GM12865 (cell line): ENCODE data around the gene TPX2.
"Not testable (repeated sequence)": the region's sequence is repeated elsewhere in the genome, so short reads cannot be mapped to it uniquely, and the experiment has no call there.

Experiments used
- DNase-seq: peaks from one replicate; pipeline ENCODE4 v3.0.0; 2010; ENCODE audit warnings: low read depth
- H3K4me3 ChIP-seq: 2 replicates; pipeline ENCODE4 v1.5.1; 2011; ENCODE audit warnings: mild to moderate bottlenecking, low read depth, low read length, control low read depth
- TF ChIP-seq, protein P1 (sequence below): IDR thresholded peaks from 2 replicates; pipeline ENCODE4 v1.5.1; 2011; ENCODE audit warnings: low read length, control low read depth, low read depth, inconsistent platforms; ENCODE audit not compliant: insufficient read depth; ENCODE audit errors: missing control alignments

The TPX2 gene

DNA sequence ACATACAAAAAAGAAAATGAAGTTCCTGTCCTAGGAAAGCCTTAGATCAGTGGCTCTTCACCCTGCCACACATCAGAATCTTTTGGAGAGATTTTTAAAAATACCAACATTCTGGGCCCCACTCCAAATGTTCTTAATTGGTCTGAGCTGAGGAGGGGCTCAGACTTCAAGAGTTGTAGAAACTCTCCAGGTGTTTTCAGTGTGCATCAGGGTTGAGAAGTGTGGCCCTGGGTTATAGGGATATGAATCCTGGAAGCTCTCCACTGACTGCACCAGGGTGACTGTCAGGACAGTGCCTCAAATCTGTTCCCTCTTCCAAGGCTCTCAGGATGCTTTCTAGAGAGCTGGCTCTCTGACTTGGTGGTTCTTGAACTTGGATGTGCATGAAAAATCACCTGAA lies 74.5 kb downstream of the TPX2 start:
- DNase-seq, result no peak
- H3K4me3 ChIP-seq, result no peak overlapping the region
- TF ChIP-seq, protein P1, sequence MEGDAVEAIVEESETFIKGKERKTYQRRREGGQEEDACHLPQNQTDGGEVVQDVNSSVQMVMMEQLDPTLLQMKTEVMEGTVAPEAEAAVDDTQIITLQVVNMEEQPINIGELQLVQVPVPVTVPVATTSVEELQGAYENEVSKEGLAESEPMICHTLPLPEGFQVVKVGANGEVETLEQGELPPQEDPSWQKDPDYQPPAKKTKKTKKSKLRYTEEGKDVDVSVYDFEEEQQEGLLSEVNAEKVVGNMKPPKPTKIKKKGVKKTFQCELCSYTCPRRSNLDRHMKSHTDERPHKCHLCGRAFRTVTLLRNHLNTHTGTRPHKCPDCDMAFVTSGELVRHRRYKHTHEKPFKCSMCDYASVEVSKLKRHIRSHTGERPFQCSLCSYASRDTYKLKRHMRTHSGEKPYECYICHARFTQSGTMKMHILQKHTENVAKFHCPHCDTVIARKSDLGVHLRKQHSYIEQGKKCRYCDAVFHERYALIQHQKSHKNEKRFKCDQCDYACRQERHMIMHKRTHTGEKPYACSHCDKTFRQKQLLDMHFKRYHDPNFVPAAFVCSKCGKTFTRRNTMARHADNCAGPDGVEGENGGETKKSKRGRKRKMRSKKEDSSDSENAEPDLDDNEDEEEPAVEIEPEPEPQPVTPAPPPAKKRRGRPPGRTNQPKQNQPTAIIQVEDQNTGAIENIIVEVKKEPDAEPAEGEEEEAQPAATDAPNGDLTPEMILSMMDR, result no peak

DNA sequence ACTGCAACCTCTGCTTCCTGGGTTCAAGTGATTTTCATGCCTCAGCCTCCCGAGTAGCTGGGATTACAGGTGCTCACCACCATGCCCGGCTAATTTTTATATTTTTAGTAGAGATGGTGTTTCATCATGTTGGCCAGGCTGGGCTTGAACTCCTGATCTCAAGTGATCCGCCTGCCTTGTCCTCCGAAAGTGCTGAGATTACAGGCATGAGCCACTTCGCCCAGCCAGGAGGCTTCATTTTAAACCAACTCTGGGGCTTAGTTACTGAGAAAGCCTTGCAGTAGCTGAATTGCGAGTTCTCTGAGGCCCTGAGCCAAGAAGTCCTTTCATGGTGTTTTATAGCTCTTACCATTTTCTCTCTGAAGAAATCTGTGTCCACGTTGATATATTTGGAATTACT lies 75.1 kb downstream of the TPX2 start:
- H3K4me3 ChIP-seq, DNase-seq: not testable (repeated sequence)

DNA sequence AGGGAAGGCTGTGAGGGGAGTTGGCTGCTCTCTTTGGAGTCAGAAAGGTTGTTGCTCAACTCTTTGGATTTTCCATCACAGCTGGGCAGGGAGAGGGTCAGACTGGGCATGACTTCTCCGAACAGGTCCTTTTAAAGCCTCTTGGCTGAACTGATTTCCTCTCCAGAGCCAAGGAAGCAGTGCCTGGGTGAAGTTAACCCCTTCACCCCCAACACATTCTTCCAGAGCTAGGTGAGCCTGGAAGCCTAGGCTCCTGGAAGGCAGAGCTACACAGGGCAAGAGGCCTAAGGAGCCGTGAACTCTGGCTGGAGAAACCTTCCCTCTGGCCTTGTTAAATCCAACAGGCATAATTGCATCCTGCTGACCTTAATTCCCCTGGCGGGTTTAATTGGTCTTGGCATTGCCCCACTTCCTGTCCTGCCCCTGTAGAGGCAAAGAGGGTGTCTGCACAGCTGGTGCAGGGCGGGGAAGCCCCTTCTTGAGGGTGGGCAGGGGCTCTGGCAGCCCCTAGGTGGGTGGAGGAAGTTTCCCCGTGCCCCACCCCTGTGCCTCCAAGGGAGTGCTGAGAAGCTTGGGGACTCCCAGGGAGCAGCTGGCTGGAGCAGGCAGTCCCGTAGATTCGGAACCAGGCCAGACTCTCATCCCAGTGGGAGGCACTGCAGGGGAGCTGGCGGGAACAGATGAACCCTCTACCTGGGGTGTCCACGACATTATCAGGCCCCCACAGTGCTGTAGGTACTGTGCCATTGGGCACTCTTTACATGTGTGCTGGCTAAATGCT lies 76.5 kb downstream of the TPX2 start:
- H3K4me3 ChIP-seq, result no peak overlapping the region
- TF ChIP-seq, protein P1, result no peak
- no peak for DNase-seq

DNA sequence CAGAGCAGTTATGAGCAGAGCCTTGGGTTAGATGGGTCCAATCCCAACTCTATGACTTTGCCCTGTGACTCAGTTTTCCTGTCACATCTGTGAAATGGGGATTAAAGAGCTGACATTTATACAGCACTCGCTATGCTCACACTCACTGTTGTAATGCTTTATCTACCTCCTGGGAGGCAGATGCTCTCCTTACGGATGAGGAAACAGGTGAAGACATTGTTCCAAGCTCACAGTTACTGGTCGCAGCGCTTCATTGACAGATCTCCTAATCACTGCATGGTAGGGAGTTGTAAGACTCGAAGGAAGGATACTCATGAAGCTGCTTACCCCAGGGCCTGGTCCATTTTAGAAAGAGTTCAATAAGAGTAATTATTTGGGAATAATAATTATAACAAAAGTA lies 77.1 kb downstream of the TPX2 start:
- TF ChIP-seq, protein P1, result no peak
- no peak overlapping the region for H3K4me3 ChIP-seq
- DNase-seq, result no peak

DNA sequence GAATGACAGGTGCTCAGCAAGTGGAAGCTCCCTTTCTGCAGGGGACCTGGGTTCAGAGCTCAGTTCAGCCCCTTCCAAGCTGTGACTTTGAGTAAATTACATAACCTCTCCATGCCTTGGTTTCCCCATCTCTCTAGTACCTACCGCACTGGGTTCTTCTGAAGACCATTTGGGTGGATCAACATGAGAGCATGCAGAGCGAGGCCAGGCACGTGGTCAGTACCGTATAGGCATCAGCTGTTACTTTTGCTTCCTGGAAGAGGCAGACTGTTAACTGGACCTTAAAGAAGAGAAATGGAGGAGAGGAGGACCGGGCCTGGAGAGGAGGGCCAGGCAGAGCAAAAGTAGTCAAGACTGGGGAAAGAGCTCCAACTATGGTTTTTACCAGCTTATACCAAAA lies 78.4 kb downstream of the TPX2 start:
- H3K4me3 ChIP-seq, result no peak overlapping the region
- no peak for DNase-seq
- TF ChIP-seq, protein P1, result no peak

DNA sequence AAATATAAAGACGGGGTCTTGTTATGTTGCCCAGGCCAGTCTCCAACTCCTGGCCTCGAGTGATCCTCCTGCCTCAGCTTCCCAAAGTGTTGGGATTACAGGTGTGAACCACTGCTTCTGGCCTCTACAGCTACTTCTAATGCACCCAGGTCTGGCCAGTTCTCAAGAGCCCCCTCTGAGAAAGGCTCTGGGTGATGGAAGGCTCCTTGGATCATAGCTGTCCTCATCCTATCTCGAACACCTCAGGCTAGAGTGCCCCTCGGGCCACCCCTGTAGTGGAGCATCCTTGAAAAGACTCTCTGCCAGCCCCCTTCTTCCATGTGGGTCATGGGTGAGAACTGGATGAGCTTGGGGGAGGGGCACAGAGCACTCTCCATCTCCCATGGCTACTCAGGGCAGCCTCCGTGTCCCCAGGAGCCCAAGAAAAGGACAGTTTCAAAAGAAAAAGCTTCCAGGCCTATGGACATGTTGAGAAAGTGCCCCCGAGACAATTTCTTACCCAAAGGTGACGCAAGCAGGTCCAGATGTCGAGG lies 79.4 kb downstream of the TPX2 start:
- TF ChIP-seq, protein P1, result no peak
- DNase-seq, result no peak
- H3K4me3 ChIP-seq, result no peak overlapping the region

DNA sequence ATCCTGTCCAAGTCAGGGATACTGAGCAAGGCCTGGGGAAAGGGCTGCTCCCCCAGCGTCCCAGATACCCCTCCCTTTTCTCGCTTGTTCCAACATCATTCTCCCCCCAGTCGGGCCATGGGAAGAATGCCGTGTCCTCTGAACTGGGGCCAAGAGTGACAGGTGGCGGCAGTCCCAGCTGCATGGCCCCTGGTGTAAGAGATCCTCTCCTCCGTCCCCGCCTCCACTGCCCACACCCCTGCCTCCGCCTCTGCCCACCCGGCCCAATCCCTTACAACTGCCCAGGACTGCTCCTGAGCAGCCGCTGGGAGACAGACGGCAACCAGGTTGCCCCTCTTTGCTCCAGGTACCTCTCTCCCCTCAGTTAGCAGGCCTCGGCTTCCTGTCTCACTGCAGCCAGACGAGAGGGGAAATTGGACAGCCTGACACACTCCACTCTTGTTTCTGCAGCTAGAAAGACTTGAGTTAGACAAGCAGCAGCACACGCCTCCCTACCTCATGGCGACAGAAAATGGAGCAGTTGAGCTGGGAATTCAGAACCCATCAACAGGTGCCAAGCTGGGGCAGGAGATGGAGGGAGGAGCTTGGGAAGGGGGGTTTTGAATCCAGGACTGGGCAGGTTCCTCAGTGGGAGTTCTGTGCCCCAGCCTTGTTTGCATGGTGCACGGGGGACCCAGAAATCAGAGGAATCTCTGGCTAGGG lies 80.1 kb downstream of the TPX2 start, which contains the start of gene MYLK2:
TSS of gene MYLK2 (plus strand) at position 274 of the 702 bp plus-strand sequence. CDS start at position 499, 225 bp downstream.
- DNase-seq, result no peak
- TF ChIP-seq, protein P1, result no peak
- H3K4me3 ChIP-seq, result no peak within 1 kb of the TSS
